ENCODE data around the gene UMPS. TPM values are rescaled to one million over a fixed set of nuclear protein-coding genes. Genes with fewer than 3 reads are reported as not detected.

UMPS gene
- total RNA-seq, 1 donor from 2014 or later = 22.2 TPM

DNA sequence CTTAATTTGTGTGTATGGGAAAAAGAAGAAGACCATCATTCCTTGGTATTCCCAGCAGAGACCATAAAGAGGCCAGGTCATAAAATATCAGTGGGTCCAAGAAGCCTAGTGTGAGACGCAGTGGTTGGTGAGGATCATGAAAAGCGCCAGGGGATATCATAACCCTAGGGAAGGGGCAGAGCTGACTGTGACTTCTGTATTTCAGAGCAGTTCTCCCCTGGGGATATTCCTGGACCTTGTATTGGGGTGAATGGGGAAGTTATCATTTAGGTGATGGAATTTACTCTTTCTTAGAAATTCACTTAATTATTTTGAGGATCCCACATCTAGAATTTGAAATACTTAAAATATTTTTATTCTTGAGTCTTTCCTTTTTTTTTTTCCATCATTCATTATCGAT lies 34.9 kb upstream of the UMPS start:
- no peaks in the 10 kb centered on the region for H3K27me3 ChIP-seq
- intact Hi-C loops (cut with DNase I) = no loop called here
- no peaks in the 10 kb centered on the region for H3K9me3 ChIP-seq
- H3K4me1 ChIP-seq = no peaks in the 10 kb centered on the region
- no peak for ATAC-seq
- no peak overlapping the region for H3K27ac ChIP-seq
- no peak for DNase-seq
- H3K4me3 ChIP-seq = no peak overlapping the region
- TF ChIP-seq, protein P1, sequence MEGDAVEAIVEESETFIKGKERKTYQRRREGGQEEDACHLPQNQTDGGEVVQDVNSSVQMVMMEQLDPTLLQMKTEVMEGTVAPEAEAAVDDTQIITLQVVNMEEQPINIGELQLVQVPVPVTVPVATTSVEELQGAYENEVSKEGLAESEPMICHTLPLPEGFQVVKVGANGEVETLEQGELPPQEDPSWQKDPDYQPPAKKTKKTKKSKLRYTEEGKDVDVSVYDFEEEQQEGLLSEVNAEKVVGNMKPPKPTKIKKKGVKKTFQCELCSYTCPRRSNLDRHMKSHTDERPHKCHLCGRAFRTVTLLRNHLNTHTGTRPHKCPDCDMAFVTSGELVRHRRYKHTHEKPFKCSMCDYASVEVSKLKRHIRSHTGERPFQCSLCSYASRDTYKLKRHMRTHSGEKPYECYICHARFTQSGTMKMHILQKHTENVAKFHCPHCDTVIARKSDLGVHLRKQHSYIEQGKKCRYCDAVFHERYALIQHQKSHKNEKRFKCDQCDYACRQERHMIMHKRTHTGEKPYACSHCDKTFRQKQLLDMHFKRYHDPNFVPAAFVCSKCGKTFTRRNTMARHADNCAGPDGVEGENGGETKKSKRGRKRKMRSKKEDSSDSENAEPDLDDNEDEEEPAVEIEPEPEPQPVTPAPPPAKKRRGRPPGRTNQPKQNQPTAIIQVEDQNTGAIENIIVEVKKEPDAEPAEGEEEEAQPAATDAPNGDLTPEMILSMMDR (IDR thresholded peaks at IDR 0.05) = no peak
- no peaks in the 10 kb centered on the region for H3K36me3 ChIP-seq

DNA sequence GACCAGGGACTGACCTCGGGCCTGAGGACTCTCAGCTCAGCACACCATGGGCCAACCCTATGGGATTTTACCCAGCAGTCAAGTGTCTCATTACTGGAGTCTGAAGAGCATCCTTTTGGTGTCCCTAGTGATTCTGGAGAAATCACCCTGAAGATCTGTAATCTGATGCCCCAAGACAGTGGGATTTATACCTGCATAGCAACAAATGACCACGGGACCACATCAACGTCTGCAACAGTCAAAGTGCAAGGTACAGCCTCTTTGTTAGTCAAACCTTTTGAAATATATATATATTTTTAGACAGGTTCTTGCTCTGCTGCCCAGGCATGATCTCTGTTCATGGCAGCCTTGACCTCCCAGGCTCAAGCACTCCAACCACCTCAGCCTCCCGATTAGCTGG lies 34.2 kb upstream of the UMPS start:
- intact Hi-C loops (cut with DNase I) = no loop called here

DNA sequence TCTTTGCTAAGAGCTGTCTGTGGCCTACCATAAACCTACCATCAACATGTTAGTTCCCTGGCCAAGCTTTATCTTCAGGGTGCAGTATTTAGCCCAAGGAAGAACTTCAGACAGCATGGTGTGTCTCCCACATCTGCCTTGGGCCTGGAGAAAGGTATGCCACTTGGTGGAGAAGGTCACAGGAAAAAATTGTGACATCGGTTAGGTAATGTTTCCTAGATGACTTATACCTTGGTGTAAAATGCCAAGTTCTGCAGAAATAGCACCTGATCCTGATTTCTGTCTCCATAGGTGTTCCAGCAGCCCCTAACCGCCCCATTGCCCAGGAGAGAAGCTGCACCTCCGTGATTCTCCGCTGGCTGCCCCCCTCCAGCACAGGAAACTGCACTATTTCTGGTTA lies 33.0 kb upstream of the UMPS start:
- TF ChIP-seq, protein P1 (IDR thresholded peaks at IDR 0.05) = no peak
- intact Hi-C loops (cut with DNase I) = no loop called here
- DNase-seq (no peak), ATAC-seq (no peak)
- no peaks in the 10 kb centered on the region for H3K4me1 ChIP-seq
- no peaks in the 10 kb centered on the region for H3K36me3 ChIP-seq
- H3K9me3 ChIP-seq = no peaks in the 10 kb centered on the region
- H3K4me3 ChIP-seq = no peak overlapping the region
- H3K27me3 ChIP-seq = no peaks in the 10 kb centered on the region
- no peak overlapping the region for H3K27ac ChIP-seq

More for the DNA sequence above, 34.2 kb upstream of the UMPS start:
- H3K4me1 ChIP-seq = no peaks in the 10 kb centered on the region
- DNase-seq (no peak), ATAC-seq (no peak)
- H3K27me3 ChIP-seq = no peaks in the 10 kb centered on the region
- H3K36me3 ChIP-seq = no peaks in the 10 kb centered on the region
- TF ChIP-seq, protein P1 (IDR thresholded peaks at IDR 0.05) = no peak
- H3K27ac ChIP-seq = no peak overlapping the region
- H3K9me3 ChIP-seq = no peaks in the 10 kb centered on the region
- H3K4me3 ChIP-seq = no peak overlapping the region

DNA sequence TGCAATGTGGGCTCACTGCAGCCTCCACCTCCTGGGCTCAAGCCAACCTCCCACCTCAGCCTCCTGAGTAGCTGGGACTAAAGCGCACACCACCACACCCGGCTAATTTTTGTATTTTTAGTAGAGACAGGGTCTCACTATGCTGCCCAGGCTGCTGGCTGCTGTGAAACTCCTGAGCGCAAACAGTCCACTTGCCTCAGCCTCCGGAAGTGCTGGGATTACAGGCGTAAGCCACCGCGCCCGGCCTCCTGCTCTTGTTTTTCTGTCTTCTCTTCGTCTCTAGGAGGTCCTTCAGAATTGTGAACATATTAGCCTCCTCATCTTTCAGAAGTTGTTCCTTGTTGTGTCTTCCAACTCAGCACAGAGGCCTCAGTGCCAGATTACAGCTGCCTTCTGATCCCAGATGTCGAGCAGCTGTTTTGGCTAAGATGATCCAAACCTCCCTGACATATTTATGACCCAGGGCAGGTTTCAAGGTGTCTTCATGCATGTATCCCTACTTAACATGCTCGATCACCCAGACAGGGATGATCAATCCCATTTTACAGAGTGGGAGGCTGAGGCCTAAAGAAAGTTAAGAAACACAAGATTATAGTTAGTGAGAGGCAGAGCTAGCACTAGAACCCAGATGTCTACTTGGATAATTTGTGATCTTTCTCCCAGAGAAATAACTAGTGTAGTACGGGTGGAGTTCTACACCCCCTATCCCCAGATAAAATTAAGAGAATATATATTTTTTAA lies 32.1 kb upstream of the UMPS start:
- H3K4me1 ChIP-seq = no peaks in the 10 kb centered on the region
- no peak for DNase-seq
- no peak overlapping the region for H3K4me3 ChIP-seq
- H3K27ac ChIP-seq = no peak overlapping the region
- TF ChIP-seq, protein P1 (IDR thresholded peaks at IDR 0.05) = no peak
- no peaks in the 10 kb centered on the region for H3K36me3 ChIP-seq
- intact Hi-C loops (cut with DNase I) = no loop called here
- ATAC-seq = no peak
- H3K27me3 ChIP-seq = no peaks in the 10 kb centered on the region
- no peaks in the 10 kb centered on the region for H3K9me3 ChIP-seq

DNA sequence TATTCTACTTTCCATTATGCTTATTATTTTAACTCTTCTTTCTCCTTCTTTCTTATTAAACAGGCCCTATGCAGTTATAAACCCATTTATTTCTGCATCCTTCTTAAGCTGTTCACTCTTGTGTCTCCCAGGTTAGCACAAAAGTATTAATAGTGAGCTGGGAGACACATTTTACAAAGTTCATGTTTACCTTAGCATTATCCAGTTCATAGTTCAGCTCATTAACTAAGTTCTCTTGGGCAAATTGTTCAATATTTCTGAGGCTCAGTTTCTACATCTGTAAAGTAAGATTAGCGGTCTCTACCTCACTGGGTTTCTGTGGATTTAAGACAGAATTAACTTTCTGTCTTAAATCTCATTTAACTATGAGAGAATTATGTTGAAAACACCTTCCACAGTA lies 31.2 kb upstream of the UMPS start:
- ATAC-seq (no peak), DNase-seq (no peak)
- TF ChIP-seq, protein P1 (IDR thresholded peaks at IDR 0.05) = no peak
- intact Hi-C loops (cut with DNase I) = no loop called here
- no peak overlapping the region for H3K4me3 ChIP-seq
- H3K36me3 ChIP-seq = no peaks in the 10 kb centered on the region
- no peaks in the 10 kb centered on the region for H3K4me1 ChIP-seq
- no peaks in the 10 kb centered on the region for H3K27me3 ChIP-seq
- H3K27ac ChIP-seq = no peak overlapping the region
- no peaks in the 10 kb centered on the region for H3K9me3 ChIP-seq
